GM21390 (cell line): Measurements from ENCODE around the gene PDHX.

Source experiments
- ATAC-seq: cut with Tn5 transposase; IDR thresholded peaks from one replicate; pipeline ENCODE4 v1.9.1; 2021; ENCODE audit not compliant: unreplicated experiment

PDHX gene

GRCh38 chr11:34953955-34954354 lies 37.5 kb downstream of the PDHX start:
- no peak for ATAC-seq

GRCh38 chr11:34957206-34957605 lies 40.8 kb downstream of the PDHX start:
- ATAC-seq = no peak

GRCh38 chr11:34957606-34958005 lies 41.2 kb downstream of the PDHX start:
- no peak for ATAC-seq

- ATAC-seq = no peak
Measured at GRCh38 chr11:34959770-34960169, 43.4 kb downstream of the PDHX start.

GRCh38 chr11:34960277-34960676 lies 43.9 kb downstream of the PDHX start:
- no peak for ATAC-seq

- ATAC-seq = no peak
Measured at GRCh38 chr11:34962034-34962433, 45.6 kb downstream of the PDHX start.

- ATAC-seq = no peak
Measured at GRCh38 chr11:34963351-34963750, 46.9 kb downstream of the PDHX start.

GRCh38 chr11:34964610-34965331 lies 48.4 kb downstream of the PDHX start:
- ATAC-seq = no peak

- no peak for ATAC-seq
Measured at GRCh38 chr11:34968862-34969261, 52.4 kb downstream of the PDHX start.

- no peak for ATAC-seq
Measured at GRCh38 chr11:34970033-34970432, 53.6 kb downstream of the PDHX start.

GRCh38 chr11:34970480-34970879 lies 54.1 kb downstream of the PDHX start:
- ATAC-seq = no peak

GRCh38 chr11:34971928-34972327 lies 55.5 kb downstream of the PDHX start:
- ATAC-seq = no peak

GRCh38 chr11:34972366-34972765 lies 55.9 kb downstream of the PDHX start:
- ATAC-seq = no peak

- ATAC-seq = no peak
Measured at GRCh38 chr11:34972892-34973291, 56.5 kb downstream of the PDHX start.

GRCh38 chr11:34975482-34975881 lies 59.1 kb downstream of the PDHX start:
- ATAC-seq = no peak

- no peak for ATAC-seq
Measured at GRCh38 chr11:34976496-34977088, 60.2 kb downstream of the PDHX start.

GRCh38 chr11:34977089-34977912 lies 60.9 kb downstream of the PDHX start:
- no peak for ATAC-seq

GRCh38 chr11:34978236-34979191 lies 62.1 kb downstream of the PDHX start:
- no peak for ATAC-seq

GRCh38 chr11:34984514-34984913 lies 68.1 kb downstream of the PDHX start:
- ATAC-seq = no peak

GRCh38 chr11:34986883-34987520 lies 70.6 kb downstream of the PDHX start:
- no peak for ATAC-seq
